OCI-LY1 (cell line): Measurements from ENCODE around the gene RPL32.

Experiments
- CTCF ChIP-seq: fragments of 200-600 bp; sonication (generic), shearing (Covaris generic); IDR thresholded peaks from 2 replicates; pipeline ENCODE4 v1.5.1; 2017; ENCODE audit warnings: mild to moderate bottlenecking, antibody characterized with exemption, low read length, moderate library complexity, mixed read lengths
- EZH2 ChIP-seq: fragments of 200-600 bp; sonication (generic), shearing (Covaris generic); IDR thresholded peaks from 2 replicates; pipeline ENCODE4 v1.8.0; 2017; ENCODE audit warnings: borderline replicate concordance, mixed run types, mild to moderate bottlenecking, antibody characterized with exemption, low read length, moderate library complexity, mixed read lengths

- no peak for TF ChIP-seq CTCF
- no peak for TF ChIP-seq EZH2
Measured at GRCh38 chr3:12803371-12803770, 38.0 kb downstream of the RPL32 start.
